ENCODE data around the gene ERVFRD-1.
"Not testable (repeated sequence)": the region's sequence is repeated elsewhere in the genome, so short reads cannot be mapped to it uniquely, and the experiment has no call there.

ERVFRD-1 gene

DNA sequence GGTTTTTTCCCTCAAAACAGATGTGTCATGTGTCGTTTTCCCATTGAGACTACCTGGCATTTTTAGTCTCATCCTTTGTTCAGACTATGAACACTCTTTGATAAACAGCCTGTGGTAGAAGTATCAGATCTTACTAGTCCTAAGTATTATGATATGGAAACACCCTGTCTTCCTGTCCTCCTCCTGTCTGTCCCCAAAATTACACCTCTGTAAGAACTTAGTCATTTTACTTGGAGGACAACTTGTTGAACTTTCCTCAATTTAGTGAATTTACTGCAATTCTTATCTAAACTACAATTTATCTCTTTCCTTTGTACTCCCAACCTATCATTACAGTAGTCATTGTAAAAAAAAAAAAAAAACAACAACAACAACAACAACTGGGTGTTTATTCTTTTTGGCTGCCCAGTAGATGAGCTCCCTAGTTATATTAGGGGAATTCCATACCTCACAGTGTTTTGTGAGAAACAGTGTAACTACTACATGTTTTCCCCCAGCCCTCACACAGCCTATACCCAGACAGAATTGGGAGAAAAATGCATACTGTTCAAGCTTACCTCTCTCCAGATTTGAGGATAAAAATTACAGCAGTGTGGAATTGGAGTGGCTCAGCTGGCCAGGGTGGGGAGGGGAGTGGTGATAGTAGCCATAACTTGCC lies 18.5 kb upstream of the ERVFRD-1 start:
- DNase-seq (ENCODE audit: low read depth in 3 of 3, low spot score in 1 of 3), result no peak

DNA sequence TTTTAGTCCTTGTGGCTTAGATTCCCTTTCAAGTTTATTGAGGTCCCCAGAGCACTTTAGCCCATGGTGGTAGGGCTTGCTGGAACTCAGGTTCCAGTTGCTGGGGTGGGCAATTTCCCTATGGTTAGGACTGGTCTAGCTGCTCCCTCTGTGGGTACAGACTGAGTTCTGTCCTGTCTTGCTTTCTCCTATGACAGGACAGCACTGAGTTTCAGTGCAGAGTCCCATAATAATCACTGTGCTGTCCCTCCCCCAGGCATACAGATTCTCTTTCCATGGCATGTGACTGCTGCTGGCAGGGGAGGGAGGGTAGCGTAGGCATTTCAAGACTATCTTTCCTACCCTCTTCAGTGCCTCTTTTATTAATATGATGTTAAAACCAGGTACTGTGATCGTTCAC lies 17.1 kb upstream of the ERVFRD-1 start:
- DNase-seq (ENCODE audit: low read depth in 3 of 3, low spot score in 1 of 3), result no peak

DNA sequence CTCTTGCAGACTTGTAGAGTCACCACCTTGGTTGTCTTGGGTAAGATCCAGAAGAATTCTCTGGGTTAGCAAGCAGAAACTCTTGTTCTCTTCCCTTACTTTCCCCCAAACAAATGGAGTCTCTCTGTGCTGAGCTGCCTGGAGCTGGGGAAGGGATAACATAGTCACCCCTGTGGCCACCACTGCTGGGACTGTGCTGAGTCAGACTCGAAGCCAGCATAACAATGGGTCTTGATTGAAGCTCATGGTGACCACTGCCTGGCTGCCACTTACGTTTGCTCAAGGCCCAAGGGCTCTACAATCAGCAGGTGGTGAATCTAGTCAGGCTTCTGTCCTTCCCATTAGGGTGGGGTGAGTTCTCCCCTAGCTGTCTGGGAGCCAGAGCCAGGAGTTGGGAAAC lies 15.4 kb upstream of the ERVFRD-1 start:
- no peak for DNase-seq (ENCODE audit: low read depth in 3 of 3, low spot score in 1 of 3)

DNA sequence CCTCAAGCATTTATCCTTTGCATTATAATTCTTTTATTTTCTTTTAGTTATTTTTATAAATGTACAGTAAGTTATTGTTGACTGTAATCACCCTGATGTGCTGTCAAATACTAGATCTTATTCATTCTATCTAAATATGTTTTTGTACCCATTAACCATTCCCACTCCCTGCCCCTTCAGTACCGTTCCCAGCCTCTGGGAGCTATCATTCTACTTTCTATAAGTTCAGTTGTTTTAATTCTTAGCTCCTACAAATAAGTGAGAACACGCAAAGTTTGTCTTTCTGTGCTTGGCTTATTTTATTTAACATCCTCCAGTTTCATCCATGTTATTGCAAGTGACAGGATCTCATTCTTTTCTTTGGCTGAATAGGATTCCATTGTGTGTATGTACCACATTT lies 12.5 kb upstream of the ERVFRD-1 start:
- no peak for DNase-seq (ENCODE audit: low read depth in 3 of 3, low spot score in 1 of 3)

DNA sequence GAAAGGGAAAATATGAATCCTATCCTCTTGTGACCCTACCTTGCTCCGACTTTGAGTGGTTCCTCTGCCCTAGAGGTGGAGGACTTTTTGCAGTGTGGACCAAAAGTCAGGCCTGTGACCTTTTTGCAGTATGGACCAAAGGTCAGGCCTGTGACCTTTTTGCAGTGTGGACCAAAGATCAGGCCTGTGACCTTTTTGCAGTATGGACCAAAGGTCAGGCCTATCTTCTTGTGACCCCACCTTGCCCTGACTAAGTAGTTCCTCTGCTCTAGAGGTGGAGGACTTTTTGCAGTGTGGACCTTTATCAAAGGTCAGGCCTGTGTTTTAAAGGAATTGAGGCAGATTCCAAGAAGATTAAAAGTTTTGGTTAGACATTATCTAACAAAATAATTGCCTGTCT lies 10.9 kb upstream of the ERVFRD-1 start:
- no peak for DNase-seq (ENCODE audit: low read depth in 3 of 3, low spot score in 1 of 3)

- DNase-seq (ENCODE audit: low read depth in 3 of 3, low spot score in 1 of 3), result no peak
Observed at GRCh38 chr6:11121851-11122250, 10.3 kb upstream of the ERVFRD-1 start.

DNA sequence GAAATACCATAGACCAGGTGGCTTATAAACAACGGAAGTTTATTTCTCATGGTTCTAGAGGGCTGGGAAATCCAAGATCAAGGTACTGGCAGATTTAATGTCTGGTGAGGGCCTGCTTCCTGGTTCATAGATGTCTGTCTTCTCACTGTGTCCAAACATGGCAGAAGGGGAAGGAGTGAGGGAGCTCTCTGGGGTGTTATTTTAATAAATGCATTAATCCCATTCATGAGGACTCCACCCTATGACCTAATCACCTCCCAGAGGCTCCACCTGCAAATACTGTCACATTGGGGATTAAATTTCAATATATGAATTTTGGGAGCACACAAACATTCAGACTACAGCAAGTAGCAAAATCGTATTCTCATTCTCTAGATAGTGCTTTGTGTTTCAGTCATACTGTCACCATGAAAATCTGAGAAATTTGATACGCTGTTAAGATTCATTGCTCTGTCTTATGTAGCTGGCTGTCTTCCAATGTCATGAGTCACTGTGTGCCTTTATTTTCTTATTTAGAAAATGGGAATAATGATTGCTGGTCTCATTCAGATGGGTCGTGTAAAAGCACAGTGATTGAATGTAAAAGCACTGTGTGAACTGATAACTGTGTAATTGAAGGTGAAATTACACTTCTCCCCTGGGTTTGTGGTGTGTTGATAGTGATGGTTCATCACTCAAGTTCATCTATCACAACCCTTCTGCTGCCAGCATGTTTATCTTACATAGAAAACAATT lies 8.9 kb upstream of the ERVFRD-1 start:
- DNase-seq (ENCODE audit: low read depth in 3 of 3, low spot score in 1 of 3), result no peak

DNA sequence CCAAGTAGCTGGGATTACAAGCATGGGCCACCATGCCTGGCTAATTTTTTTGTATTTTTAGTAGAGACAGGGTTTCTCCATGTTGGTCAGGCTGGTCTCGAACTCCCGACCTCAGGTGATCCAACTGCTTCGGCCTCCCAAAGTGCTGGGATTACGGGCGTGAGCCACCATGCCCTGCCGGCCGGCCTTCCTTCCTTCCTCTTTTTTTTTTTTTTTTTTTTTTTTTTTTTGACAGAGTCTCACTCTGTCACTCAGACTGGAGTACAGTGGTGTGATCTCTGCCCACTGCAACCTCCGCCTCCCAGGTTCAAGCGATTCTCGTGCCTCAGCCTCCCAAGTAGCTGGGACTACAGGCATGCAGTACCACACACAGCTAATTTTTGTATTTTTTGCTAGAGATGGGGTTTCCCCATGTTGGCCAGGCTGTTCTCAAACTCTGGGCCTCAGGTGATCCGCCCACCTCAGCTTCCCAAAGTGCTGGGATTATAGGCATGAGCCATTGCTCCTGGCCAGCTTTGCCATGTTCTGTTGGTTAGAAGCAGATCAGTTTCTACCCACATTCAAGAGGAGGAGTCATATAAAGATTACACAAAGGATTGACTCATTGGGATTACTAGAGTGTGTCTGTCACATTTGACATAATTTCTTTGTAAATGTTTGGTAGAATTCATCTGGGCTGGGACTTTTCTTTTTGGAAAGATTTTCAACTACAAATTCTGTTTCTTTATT lies 4.4 kb upstream of the ERVFRD-1 start:
- DNase-seq (ENCODE audit: low read depth in 3 of 3, low spot score in 1 of 3), result not testable (repeated sequence)

- DNase-seq (ENCODE audit: low read depth in 3 of 3, low spot score in 1 of 3), result no peak
Observed at GRCh38 chr6:11113038-11113437, 1.5 kb upstream of the ERVFRD-1 start.

DNA sequence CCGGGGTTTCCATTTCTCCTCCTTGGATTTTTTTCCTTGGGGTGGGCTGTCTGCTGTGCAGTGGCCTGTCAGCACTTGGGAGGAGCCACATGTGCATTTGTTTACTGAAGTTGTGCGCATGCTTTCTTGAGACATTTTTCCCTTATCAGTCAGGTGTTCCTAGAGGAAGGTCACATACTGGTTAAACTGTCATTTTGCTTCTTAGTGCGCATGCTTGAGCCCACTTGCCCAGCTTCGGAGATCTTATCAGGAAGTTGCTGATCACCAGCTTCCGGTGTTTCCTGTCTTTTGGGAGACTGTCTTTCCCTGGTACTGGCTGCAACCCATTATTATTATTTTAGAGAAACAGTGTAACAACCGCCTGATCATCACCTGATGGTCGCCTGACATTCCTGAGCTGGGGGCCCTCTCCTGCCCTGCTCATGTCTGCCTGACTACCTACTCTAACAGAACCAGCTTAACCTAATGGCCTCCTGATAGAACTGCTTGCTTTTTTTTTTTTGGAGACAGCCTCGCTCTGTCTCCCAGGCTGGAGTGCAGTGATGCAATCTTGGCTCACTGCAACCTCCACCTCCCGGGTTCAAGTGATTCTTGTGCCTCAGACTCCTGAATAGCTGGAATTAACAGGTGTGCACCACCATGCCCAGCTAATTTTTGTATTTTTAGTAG lies 378 bp upstream of the ERVFRD-1 start:
- DNase-seq (ENCODE audit: low read depth in 3 of 3, low spot score in 1 of 3), result no peak

DNA sequence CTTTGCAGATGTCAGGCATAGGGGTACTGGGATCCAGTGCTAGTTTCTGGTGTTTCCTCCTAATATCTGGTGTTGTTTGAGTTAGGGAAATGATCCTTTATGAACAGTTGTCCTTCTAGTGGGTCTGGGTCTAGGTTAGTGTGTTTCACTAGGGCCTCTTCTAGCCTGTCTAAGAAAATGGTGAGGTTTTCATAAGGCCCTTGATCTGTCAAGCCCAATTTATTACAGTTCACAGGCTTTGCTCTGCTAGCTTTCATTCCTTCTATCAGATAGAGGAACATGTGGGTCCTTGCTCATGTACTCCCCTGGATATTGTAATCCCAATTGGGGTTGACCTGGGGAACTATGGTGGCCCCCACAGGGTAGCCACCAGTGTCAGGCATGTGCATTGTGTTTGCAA lies 2.8 kb downstream of the ERVFRD-1 start:
- DNase-seq (ENCODE audit: low read depth in 3 of 3, low spot score in 1 of 3), result no peak

GRCh38 chr6:11103065-11103464 lies 8.5 kb downstream of the ERVFRD-1 start:
- DNase-seq (ENCODE audit: low read depth in 3 of 3, low spot score in 1 of 3), result no peak

- DNase-seq (ENCODE audit: low read depth in 3 of 3, low spot score in 1 of 3), result no peak
Observed at GRCh38 chr6:11101417-11101816, 10.1 kb downstream of the ERVFRD-1 start.

DNA sequence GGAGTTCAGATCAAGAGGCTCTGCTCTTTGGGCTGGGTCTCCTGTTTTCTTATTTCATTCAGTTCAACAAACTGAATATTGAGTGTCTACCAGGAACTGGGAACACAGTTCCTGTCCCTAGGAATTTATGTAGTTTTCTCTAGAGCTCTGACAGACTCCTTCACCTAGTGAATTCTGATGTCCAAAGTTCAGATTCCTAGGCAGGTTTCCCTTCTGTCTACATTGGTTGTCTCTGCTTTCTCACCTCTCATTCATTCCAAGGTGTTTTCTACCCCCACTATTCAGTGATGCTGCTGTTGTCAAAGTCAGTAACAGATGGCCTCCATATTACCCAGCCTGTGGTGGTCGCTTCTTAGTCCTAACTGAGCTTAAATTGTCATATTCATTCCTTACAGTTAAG lies 13.5 kb downstream of the ERVFRD-1 start:
- no peak for DNase-seq (ENCODE audit: low read depth in 3 of 3, low spot score in 1 of 3)

GRCh38 chr6:11097476-11097875 lies 14.0 kb downstream of the ERVFRD-1 start:
- no peak for DNase-seq (ENCODE audit: low read depth in 3 of 3, low spot score in 1 of 3)

GRCh38 chr6:11096109-11096508 lies 15.4 kb downstream of the ERVFRD-1 start:
- DNase-seq (ENCODE audit: low read depth in 3 of 3, low spot score in 1 of 3), result no peak

- DNase-seq (ENCODE audit: low read depth in 3 of 3, low spot score in 1 of 3), result no peak
Observed at GRCh38 chr6:11094941-11095340, 16.6 kb downstream of the ERVFRD-1 start.

DNA sequence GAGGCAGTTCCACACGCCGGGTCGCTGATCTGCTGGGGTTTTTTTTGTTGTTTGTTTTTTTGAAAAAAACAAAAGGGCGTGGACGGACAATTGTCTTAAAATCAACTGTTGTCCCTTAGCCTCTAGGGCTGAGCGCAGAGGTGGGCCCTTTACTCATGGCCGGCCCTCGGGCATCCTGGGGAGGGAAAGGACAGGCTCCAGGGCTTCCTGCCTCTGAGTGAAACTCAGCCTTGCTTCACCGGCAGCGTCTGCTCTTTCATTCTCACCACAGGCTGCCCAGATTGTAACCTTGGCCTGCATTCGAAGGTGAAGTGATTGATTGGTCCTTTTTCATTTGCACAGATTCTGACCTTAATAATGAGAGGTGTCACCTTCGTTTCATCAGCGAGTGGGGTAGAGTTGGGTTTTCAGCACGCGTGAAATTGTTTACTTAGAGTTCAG lies 17.1 kb downstream of the ERVFRD-1 start:
- DNase-seq (ENCODE audit: low read depth in 3 of 3, low spot score in 1 of 3), result peak in 1 of 3 donors; percentile 22

GRCh38 chr6:11093626-11094410 lies 17.7 kb downstream of the ERVFRD-1 start, which contains the start of gene SMIM13:
TSS of gene SMIM13 (plus strand) at chr6:11093834. CDS start at chr6:11094314, 480 bp downstream.
- DNase-seq (ENCODE audit: low read depth in 3 of 3, low spot score in 1 of 3), result peak; percentile 75 to 88 (median 82)

DNA sequence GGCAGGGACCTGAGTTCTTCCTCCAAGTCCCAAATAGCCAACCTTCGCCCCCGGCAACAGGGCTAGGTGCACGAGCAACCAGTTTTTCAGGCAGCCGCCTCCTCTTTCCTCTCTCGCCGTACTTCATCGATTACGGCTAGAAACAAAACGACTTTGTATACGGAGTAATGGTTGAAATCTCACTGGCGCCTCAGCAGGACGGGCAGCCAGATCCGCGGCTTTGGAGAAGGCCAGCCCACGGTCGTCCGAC lies 18.2 kb downstream of the ERVFRD-1 start:
- no peak for DNase-seq (ENCODE audit: low read depth in 3 of 3, low spot score in 1 of 3)
